ENCODE data around the gene CREBL2.

CREBL2 gene

DNA sequence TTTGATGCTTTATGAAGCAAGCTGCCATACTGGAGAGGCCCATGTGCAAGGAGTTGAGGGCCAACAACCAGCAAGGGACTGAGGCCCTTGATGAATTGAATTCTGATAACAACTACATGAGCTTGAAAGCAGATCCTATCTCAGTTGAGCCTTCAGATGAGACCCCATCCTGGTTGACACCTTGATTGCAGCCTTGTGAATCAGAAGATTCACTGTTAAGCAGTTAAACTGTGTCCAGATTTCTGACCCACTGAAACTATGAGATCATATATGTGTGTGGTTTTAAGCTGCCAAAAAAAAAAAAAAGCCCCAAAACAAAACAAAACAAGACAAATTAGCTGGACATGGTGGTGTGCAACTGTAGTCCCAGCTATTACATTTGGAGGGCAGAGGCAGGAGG, 42.2 kb downstream of the CREBL2 start:
- Histone ChIP-seq H3K4ac (ENCODE audit: low read depth, low read length) (no peak overlapping the region), H3K14ac (ENCODE audit: low read length) (no peak overlapping the region), H3K18ac (ENCODE audit: low read length) (no peak overlapping the region), H2BK12ac (ENCODE audit: low read length) (no peak overlapping the region), H3K9me3 (ENCODE audit: insufficient read depth, low read depth, low read length) (peaks cover 2% of the 10 kb centered on the region), H3K27ac (ENCODE audit: low read depth, low read length) (no peak overlapping the region), H2BK5ac (ENCODE audit: low read depth, low read length, poor library complexity) (no peak overlapping the region), H3K23ac (ENCODE audit: low read length) (no peak overlapping the region), H2BK120ac (ENCODE audit: insufficient read depth, low read length, poor library complexity) (no peak overlapping the region), H4K8ac (ENCODE audit: low read depth, low read length) (no peak overlapping the region), H2AFZ (ENCODE audit: insufficient read depth, low read length, poor library complexity) (no peak overlapping the region), H3K36me3 (ENCODE audit: control insufficient read depth in 1 of 2, insufficient read depth in 2 of 2, low read length in 2 of 2) (no peaks in the 10 kb centered on the region), H3K27me3 (ENCODE audit: insufficient read depth, low read length) (no peaks in the 10 kb centered on the region), H4K91ac (ENCODE audit: low read depth, low read length) (no peak overlapping the region), H3K4me2 (ENCODE audit: low read length) (no peak overlapping the region), H3K79me1 (ENCODE audit: low read length) (no peaks in the 10 kb centered on the region), H3K4me1 (ENCODE audit: control insufficient read depth in 1 of 2, insufficient read depth in 2 of 2, low read length in 2 of 2) (no peaks in the 10 kb centered on the region), H3K9ac (ENCODE audit: low read length) (no peak overlapping the region), H2AK5ac (ENCODE audit: low read length) (no peak overlapping the region), H4K12ac (ENCODE audit: low read depth, low read length) (no peak overlapping the region), H3K79me2 (ENCODE audit: control insufficient read depth, insufficient read depth, low read length, poor library complexity) (no peaks in the 10 kb centered on the region), H3K4me3 (ENCODE audit: low read depth, low read length) (no peak overlapping the region)
- DNase-seq: no peak

DNA sequence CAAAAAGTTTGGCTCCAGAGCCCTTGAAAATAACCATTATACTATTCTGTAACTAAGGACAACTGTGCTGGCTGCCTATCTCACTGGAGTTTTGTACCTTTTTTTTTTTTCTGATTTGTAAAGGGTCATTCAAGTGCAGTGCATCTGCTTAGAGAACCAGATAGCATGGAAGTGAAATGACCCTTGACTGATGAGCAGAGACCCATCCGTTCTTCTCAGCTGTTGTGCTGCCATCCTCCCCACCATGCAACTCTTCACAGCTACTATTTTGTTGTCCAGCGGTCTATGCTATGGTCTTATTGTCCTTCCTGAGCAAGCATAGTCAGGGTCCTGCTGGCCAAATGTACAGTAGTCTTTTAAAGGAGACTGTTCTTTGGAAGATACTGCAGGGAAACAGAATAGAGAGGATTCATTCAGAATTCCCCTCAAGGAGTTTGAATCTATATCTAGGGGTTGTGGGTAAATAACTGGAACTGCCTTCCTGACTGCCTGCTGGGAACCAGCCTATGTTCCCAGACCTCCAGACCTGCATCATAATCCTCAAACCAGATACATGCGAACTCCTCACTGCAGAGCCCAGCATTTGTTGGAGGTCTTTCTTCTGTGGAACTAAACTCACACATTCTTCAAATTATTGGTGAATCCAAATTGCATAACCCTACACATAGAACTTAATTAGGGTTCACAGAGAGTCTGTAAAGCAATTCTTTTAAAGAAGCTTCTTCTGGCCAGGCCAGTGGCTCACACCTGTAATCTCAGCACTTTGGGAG, 43.2 kb downstream of the CREBL2 start:
- Histone ChIP-seq H3K4ac (ENCODE audit: low read depth, low read length) (no peak overlapping the region), H3K18ac (ENCODE audit: low read length) (no peak overlapping the region), H3K27me3 (ENCODE audit: insufficient read depth, low read length) (no peaks in the 10 kb centered on the region), H4K12ac (ENCODE audit: low read depth, low read length) (no peak overlapping the region), H3K23ac (ENCODE audit: low read length) (no peak overlapping the region), H4K91ac (ENCODE audit: low read depth, low read length) (no peak overlapping the region), H3K4me1 (ENCODE audit: control insufficient read depth in 1 of 2, insufficient read depth in 2 of 2, low read length in 2 of 2) (no peaks in the 10 kb centered on the region), H3K9ac (ENCODE audit: low read length) (no peak overlapping the region), H3K4me3 (ENCODE audit: low read depth, low read length) (no peak overlapping the region), H3K36me3 (ENCODE audit: control insufficient read depth in 1 of 2, insufficient read depth in 2 of 2, low read length in 2 of 2) (no peaks in the 10 kb centered on the region), H3K9me3 (ENCODE audit: insufficient read depth, low read depth, low read length) (peaks cover under 1% of the 10 kb centered on the region), H2BK5ac (ENCODE audit: low read depth, low read length, poor library complexity) (no peak overlapping the region), H2AFZ (ENCODE audit: insufficient read depth, low read length, poor library complexity) (no peak overlapping the region), H4K8ac (ENCODE audit: low read depth, low read length) (no peak overlapping the region), H3K79me1 (ENCODE audit: low read length) (no peaks in the 10 kb centered on the region), H3K27ac (ENCODE audit: low read depth, low read length) (no peak overlapping the region), H3K14ac (ENCODE audit: low read length) (no peak overlapping the region), H3K4me2 (ENCODE audit: low read length) (no peak overlapping the region), H2BK120ac (ENCODE audit: insufficient read depth, low read length, poor library complexity) (no peak overlapping the region), H3K79me2 (ENCODE audit: control insufficient read depth, insufficient read depth, low read length, poor library complexity) (no peaks in the 10 kb centered on the region), H2AK5ac (ENCODE audit: low read length) (no peak overlapping the region), H2BK12ac (ENCODE audit: low read length) (no peak overlapping the region)
- WGBS (ENCODE audit: extremely low coverage, insufficient coverage, insufficient read length): no CpG with 5 or more reads among the region's 3 CpGs
- DNase-seq: no peak

DNA sequence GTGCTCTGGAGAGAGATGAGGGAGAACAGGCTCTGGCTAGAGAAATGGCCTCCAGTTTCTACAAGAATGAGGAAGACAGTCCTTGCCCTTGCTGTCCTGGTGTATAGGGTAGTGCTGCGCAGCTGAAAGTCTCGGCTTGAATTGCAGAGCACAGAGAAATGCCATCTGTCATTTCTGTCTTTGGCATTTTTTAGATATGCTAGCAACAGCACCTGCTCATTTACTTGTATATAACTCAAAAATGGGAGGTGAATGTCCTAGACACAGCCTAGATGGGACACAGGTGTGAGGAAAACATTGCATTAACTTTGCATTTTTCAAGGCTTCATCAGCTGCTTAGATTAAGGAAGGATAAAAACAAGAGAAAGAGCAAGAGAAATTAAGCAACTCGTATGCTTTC, 48.5 kb downstream of the CREBL2 start:
- Histone ChIP-seq H3K9ac (ENCODE audit: low read length) (no peak overlapping the region), H3K79me2 (ENCODE audit: control insufficient read depth, insufficient read depth, low read length, poor library complexity) (no peaks in the 10 kb centered on the region), H3K14ac (ENCODE audit: low read length) (no peak overlapping the region), H3K18ac (ENCODE audit: low read length) (no peak overlapping the region), H2BK12ac (ENCODE audit: low read length) (no peak overlapping the region), H2AK5ac (ENCODE audit: low read length) (no peak overlapping the region), H3K4me2 (ENCODE audit: low read length) (no peak overlapping the region), H3K79me1 (ENCODE audit: low read length) (no peaks in the 10 kb centered on the region), H3K27me3 (ENCODE audit: insufficient read depth, low read length) (no peaks in the 10 kb centered on the region), H4K8ac (ENCODE audit: low read depth, low read length) (no peak overlapping the region), H3K27ac (ENCODE audit: low read depth, low read length) (no peak overlapping the region), H2BK5ac (ENCODE audit: low read depth, low read length, poor library complexity) (no peak overlapping the region), H4K91ac (ENCODE audit: low read depth, low read length) (no peak overlapping the region), H3K4me1 (ENCODE audit: control insufficient read depth in 1 of 2, insufficient read depth in 2 of 2, low read length in 2 of 2) (no peaks in the 10 kb centered on the region), H3K4ac (ENCODE audit: low read depth, low read length) (no peak overlapping the region), H2BK120ac (ENCODE audit: insufficient read depth, low read length, poor library complexity) (no peak overlapping the region), H3K36me3 (ENCODE audit: control insufficient read depth in 1 of 2, insufficient read depth in 2 of 2, low read length in 2 of 2) (no peaks in the 10 kb centered on the region), H2AFZ (ENCODE audit: insufficient read depth, low read length, poor library complexity) (no peak overlapping the region), H3K4me3 (ENCODE audit: low read depth, low read length) (no peak overlapping the region), H4K12ac (ENCODE audit: low read depth, low read length) (no peak overlapping the region), H3K23ac (ENCODE audit: low read length) (no peak overlapping the region), H3K9me3 (ENCODE audit: insufficient read depth, low read depth, low read length) (no peaks in the 10 kb centered on the region)
- WGBS (ENCODE audit: extremely low coverage, insufficient coverage, insufficient read length): no CpG with 5 or more reads among the region's 3 CpGs
- DNase-seq: peak; percentile 71 to 92

- H3K18ac ChIP-seq (ENCODE audit: low read length): no peak overlapping the region
These were observed 49.6 kb downstream of the CREBL2 start for GRCh38 chr12:12661086-12661856.

More at GRCh38 chr12:12661086-12661856, 49.6 kb downstream of the CREBL2 start:
- Histone ChIP-seq H2AK5ac (ENCODE audit: low read length) (no peak overlapping the region), H4K91ac (ENCODE audit: low read depth, low read length) (no peak overlapping the region), H3K27ac (ENCODE audit: low read depth, low read length) (no peak overlapping the region), H2AFZ (ENCODE audit: insufficient read depth, low read length, poor library complexity) (no peak overlapping the region), H2BK12ac (ENCODE audit: low read length) (no peak overlapping the region), H3K9me3 (ENCODE audit: insufficient read depth, low read depth, low read length) (no peaks in the 10 kb centered on the region), H2BK120ac (ENCODE audit: insufficient read depth, low read length, poor library complexity) (no peak overlapping the region), H3K14ac (ENCODE audit: low read length) (no peak overlapping the region), H3K4me3 (ENCODE audit: low read depth, low read length) (no peak overlapping the region), H3K4me1 (ENCODE audit: control insufficient read depth in 1 of 2, insufficient read depth in 2 of 2, low read length in 2 of 2) (no peaks in the 10 kb centered on the region), H4K8ac (ENCODE audit: low read depth, low read length) (no peak overlapping the region), H3K4ac (ENCODE audit: low read depth, low read length) (no peak overlapping the region), H3K79me2 (ENCODE audit: control insufficient read depth, insufficient read depth, low read length, poor library complexity) (no peaks in the 10 kb centered on the region), H3K23ac (ENCODE audit: low read length) (no peak overlapping the region), H4K12ac (ENCODE audit: low read depth, low read length) (no peak overlapping the region), H3K4me2 (ENCODE audit: low read length) (no peak overlapping the region), H3K36me3 (ENCODE audit: control insufficient read depth in 1 of 2, insufficient read depth in 2 of 2, low read length in 2 of 2) (no peaks in the 10 kb centered on the region), H2BK5ac (ENCODE audit: low read depth, low read length, poor library complexity) (no peak overlapping the region), H3K79me1 (ENCODE audit: low read length) (no peaks in the 10 kb centered on the region), H3K27me3 (ENCODE audit: insufficient read depth, low read length) (no peaks in the 10 kb centered on the region), H3K9ac (ENCODE audit: low read length) (no peak overlapping the region)
- WGBS (ENCODE audit: extremely low coverage, insufficient coverage, insufficient read length): no CpG with 5 or more reads among the region's 7 CpGs
- peak; percentile 6 to 81 for DNase-seq
